HG02970 (cell line): ENCODE data around the gene USHBP1.
A peak's percentile ranks its signal among the peaks of the same experiment; 100 is the strongest.

Source experiments
- ATAC-seq: cut with Tn5 transposase; IDR thresholded peaks from one replicate; pipeline ENCODE4 v1.9.1; 2021; ENCODE audit warnings: mild to moderate bottlenecking, moderate library complexity, moderate number of reproducible peaks; ENCODE audit not compliant: unreplicated experiment, low FRiP score

USHBP1 gene

GRCh38 chr19:17242431-17243208 is 21.9 kb downstream of the USHBP1 start:
- ATAC-seq, result no peak

GRCh38 chr19:17240826-17241399 is 23.6 kb downstream of the USHBP1 start:
- ATAC-seq, result no peak

- ATAC-seq, result no peak
Observed at GRCh38 chr19:17240062-17240752, 24.3 kb downstream of the USHBP1 start.

GRCh38 chr19:17237747-17238706 is 26.5 kb downstream of the USHBP1 start:
- no peak for ATAC-seq

GRCh38 chr19:17236811-17237543 is 27.6 kb downstream of the USHBP1 start:
- no peak for ATAC-seq

GRCh38 chr19:17235971-17236777 is 28.4 kb downstream of the USHBP1 start:
- peak; percentile 20 for ATAC-seq

- peak; percentile 75 for ATAC-seq
Observed at GRCh38 chr19:17235300-17235970, 29.1 kb downstream of the USHBP1 start.

- no peak for ATAC-seq
Observed at GRCh38 chr19:17234911-17235299, 29.6 kb downstream of the USHBP1 start.

- no peak for ATAC-seq
Observed at GRCh38 chr19:17232258-17232657, 32.3 kb downstream of the USHBP1 start.

GRCh38 chr19:17229890-17230289 is 34.7 kb downstream of the USHBP1 start:
- no peak for ATAC-seq

GRCh38 chr19:17227798-17228367 is 36.7 kb downstream of the USHBP1 start:
- no peak for ATAC-seq

- ATAC-seq, result peak; percentile 93
Observed at GRCh38 chr19:17226002-17226933, 38.3 kb downstream of the USHBP1 start, which contains the start of gene OCEL1. OCEL1 (plus strand) TSS chr19:17226226; CDS start chr19:17226248, 22 bp downstream.

GRCh38 chr19:17225053-17225452 is 39.5 kb downstream of the USHBP1 start:
- ATAC-seq, result no peak

GRCh38 chr19:17220207-17220758 is 44.3 kb downstream of the USHBP1 start:
- no peak for ATAC-seq

- no peak for ATAC-seq
Observed at GRCh38 chr19:17219286-17219685, 45.3 kb downstream of the USHBP1 start.

GRCh38 chr19:17216058-17216670 is 48.4 kb downstream of the USHBP1 start:
- ATAC-seq, result no peak
